Measurements from ENCODE around the gene SST. TPM values are rescaled to one million over a fixed set of nuclear protein-coding genes. Genes with fewer than 3 reads are reported as not detected.

Gene SST
- total and polyA plus RNA-seq, 8 donors, result 91.5 to 13,953 (median 211) TPM

DNA sequence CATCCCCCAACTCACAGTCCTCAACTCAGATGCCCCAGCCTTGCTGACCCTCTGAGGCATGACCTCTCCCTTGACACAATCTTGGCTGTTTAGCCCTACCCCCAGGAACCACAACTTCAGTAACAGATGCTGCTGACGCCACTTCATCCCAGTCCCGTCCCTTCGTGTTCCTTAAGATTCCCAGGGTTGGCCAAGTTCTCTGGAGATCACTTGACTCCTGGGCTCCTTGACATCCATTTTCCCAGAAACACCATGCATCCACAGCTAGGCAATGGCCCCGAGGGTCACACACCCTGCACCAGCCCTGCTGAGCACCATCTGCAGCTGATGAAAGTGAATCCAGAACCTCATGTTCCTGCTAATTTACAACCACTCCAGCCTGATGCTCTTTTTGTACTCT, 25.3 kb upstream of the SST start:
- Histone ChIP-seq H3K4me1 (no peaks in the 10 kb centered on the region), H3K27me3 (no peaks in the 10 kb centered on the region), H3K9me3 (no peaks in the 10 kb centered on the region), H3K4me3 (no peak overlapping the region), H3K36me3 (no peaks in the 10 kb centered on the region), H3K27ac (no peak overlapping the region)
- WGBS, 2 donors, result 55 to 62% methylated on average over 4 of the region's 4 CpGs
- no peak for DNase-seq
- FAIRE-seq, result no peak
- peak in 1 of 4 donors; percentile 11 for ATAC-seq
- intact Hi-C loops (cut with DNase I), result no loop called here
- TF ChIP-seq CTCF (IDR thresholded peaks at IDR 0.05), result no peak

DNA sequence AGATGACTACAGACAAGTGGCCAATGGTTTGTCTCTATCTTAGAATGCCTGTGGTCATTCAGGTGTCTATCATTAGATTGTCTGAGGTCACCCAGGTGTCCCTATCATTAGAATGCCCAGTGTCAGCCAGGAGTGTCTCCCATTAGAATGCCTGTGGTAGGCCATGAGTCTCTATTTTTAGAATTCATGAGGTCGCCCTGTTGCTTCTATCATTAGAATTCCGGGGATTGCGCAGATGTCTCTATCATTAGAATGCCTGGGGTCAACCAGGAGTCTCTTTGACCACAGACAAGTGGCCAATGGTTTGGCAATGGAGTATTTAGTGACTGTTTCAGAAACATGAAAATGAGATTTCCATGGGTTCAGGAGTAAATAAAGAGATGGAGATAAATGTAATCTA, 24.6 kb upstream of the SST start:
- no peak for FAIRE-seq
- no peak for DNase-seq
- no peak for TF ChIP-seq CTCF (IDR thresholded peaks at IDR 0.05)

DNA sequence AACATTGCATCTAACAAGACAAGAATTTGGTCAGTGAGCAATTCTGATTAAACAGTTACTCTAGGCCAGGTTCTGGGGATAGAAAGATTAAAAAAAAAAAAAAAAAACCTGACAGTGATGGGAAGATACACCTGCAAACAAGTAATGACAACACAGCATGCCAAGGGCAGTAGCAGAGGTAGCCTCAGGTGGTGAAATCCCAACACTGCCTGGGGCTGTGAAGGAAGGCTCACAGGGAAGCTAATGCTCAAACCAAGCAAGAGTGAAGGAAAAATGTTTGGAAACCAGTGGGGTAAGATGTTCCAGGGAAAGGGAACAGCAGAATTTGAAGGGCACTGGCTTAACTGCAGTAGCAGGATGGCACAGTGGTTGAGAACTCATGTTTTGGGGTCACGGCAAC, 23.2 kb upstream of the SST start:
- Histone ChIP-seq H3K4me1 (no peaks in the 10 kb centered on the region), H3K27me3 (no peaks in the 10 kb centered on the region), H3K9me3 (no peaks in the 10 kb centered on the region), H3K4me3 (no peak overlapping the region), H3K27ac (no peak overlapping the region), H3K36me3 (no peaks in the 10 kb centered on the region)
- intact Hi-C loops (cut with DNase I), result no loop called here
- FAIRE-seq, result no peak
- no peak for ATAC-seq
- WGBS, 2 donors, result 87 to 100% methylated on average over 1 of the region's 1 CpG
- no peak for TF ChIP-seq CTCF (IDR thresholded peaks at IDR 0.05)
- DNase-seq, result no peak

More for the DNA sequence above, 24.6 kb upstream of the SST start:
- Histone ChIP-seq H3K36me3 (no peaks in the 10 kb centered on the region), H3K4me3 (no peak overlapping the region), H3K27me3 (no peaks in the 10 kb centered on the region), H3K9me3 (no peaks in the 10 kb centered on the region), H3K27ac (no peak overlapping the region), H3K4me1 (no peaks in the 10 kb centered on the region)
- intact Hi-C loops (cut with DNase I), result no loop called here
- WGBS, 2 donors, result 55 to 66% methylated on average over 3 of the region's 3 CpGs
- ATAC-seq, result peak in 1 of 4 donors; percentile 27

DNA sequence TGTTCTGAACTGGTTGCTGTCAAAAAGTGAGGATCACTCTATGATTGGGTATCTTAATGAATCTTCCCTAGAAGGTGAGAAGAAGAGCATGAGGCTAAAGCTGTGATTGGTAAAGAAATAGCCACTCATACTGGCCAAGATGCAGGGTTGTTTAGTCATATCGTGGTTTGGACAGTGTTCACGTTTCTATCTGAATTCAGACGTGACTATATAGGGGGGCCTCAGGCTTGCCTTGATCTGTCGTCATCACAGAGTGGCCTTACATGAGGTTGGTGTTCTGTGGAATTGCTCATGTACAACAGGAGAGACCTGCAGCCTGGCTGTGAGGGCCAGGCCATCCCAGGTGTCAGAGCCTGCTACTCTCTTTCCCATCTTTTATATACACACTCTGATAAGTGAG, 19.8 kb upstream of the SST start:
- no peak for FAIRE-seq
- Histone ChIP-seq H3K36me3 (no peaks in the 10 kb centered on the region), H3K4me3 (no peak overlapping the region), H3K27me3 (peaks cover 0 to 2% (median 0%) of the 10 kb centered on the region in 4 donors), H3K27ac (no peak overlapping the region), H3K4me1 (no peaks in the 10 kb centered on the region), H3K9me3 (no peaks in the 10 kb centered on the region)
- no peak for ATAC-seq
- WGBS, 2 donors, result 50 to 65% methylated on average over 4 of the region's 4 CpGs
- intact Hi-C loops (cut with DNase I), result loop anchor here in 1 of 3 donors (10.0 kb wide), 1 partner anchor 465 kb away; no protein-coding TSS in a partner anchor
- TF ChIP-seq CTCF (IDR thresholded peaks at IDR 0.05), result no peak
- DNase-seq, result no peak

- 82 to 92% methylated on average over 5 of the region's 5 CpGs for WGBS, 2 donors
- no peak overlapping the region for H3K4me3 ChIP-seq
- H3K27ac ChIP-seq, result no peak overlapping the region
- intact Hi-C loops (cut with DNase I), result loop anchor here in 1 of 3 donors (10.0 kb wide), 1 partner anchor 462 kb away; no protein-coding TSS in a partner anchor
- TF ChIP-seq CTCF (IDR thresholded peaks at IDR 0.05), result no peak
- no peaks in the 10 kb centered on the region for H3K9me3 ChIP-seq
- ATAC-seq (no peak), FAIRE-seq (no peak), DNase-seq (no peak)
- no peaks in the 10 kb centered on the region for H3K4me1 ChIP-seq
- H3K27me3 ChIP-seq, result peaks cover 0 to 3% (median 0%) of the 10 kb centered on the region in 4 donors
- H3K36me3 ChIP-seq, result no peaks in the 10 kb centered on the region
Observed at GRCh38 chr3:187686621-187687273, 16.6 kb upstream of the SST start.
